Natural killer cell treated with Interleukin-12 subunit alpha and Interleukin-12 subunit beta and Interleukin-15 and Interleukin-18, amount 100 ng/mL, for 72 hours (primary cell): ENCODE measurements around the gene SELPLG. TPM values are rescaled to one million over a fixed set of nuclear protein-coding genes. Genes with fewer than 3 reads are reported as not detected.

Source experiments
- ATAC-seq, 2 donors: fragments of 150-1000 bp; cut with Tn5 transposase in 1 of 2; sonication (Bioruptor Pico), chemical (Tn5 transposase) in 1 of 2; 2 replicates each; pipeline ENCODE4 v1.10.0; 2021
- DNase-seq: peaks from one replicate; pipeline ENCODE4 v3.0.0; 2022; ENCODE audit warnings: low spot score
- H3K27ac Mint-ChIP-seq, 2 donors: 1 replicate in 1 of 2; 2 replicates in 1 of 2; pipeline ENCODE4 v1.8.0; 2022; ENCODE audit warnings: mixed read lengths in 2 of 2, mild to moderate bottlenecking in 1 of 2, moderate library complexity in 1 of 2
- H3K27me3 Mint-ChIP-seq, 2 donors: 1 replicate in 1 of 2; 2 replicates in 1 of 2; pipeline ENCODE4 v1.8.0; 2022; ENCODE audit warnings: mixed read lengths in 2 of 2
- H3K36me3 Mint-ChIP-seq: one replicate; pipeline ENCODE4 v1.8.0; 2022; ENCODE audit warnings: mixed read lengths
- H3K4me1 Mint-ChIP-seq, 2 donors: 1 replicate in 1 of 2; 2 replicates in 1 of 2; pipeline ENCODE4 v1.8.0; 2022; ENCODE audit warnings: low read depth in 2 of 2, mixed read lengths in 2 of 2, mild to moderate bottlenecking in 1 of 2
- H3K4me3 Mint-ChIP-seq: one replicate; pipeline ENCODE4 v1.8.0; 2022; ENCODE audit warnings: mixed read lengths
- H3K9me3 Mint-ChIP-seq: 2 replicates; pipeline ENCODE4 v1.8.0; 2022; ENCODE audit warnings: mixed read lengths
- total RNA-seq, 2 donors: library from RNA; stranded (reverse); gene quantifications; one replicate each; pipeline ENCODE4 v1.2.3, GENCODE V29; 2022

SELPLG gene
- total RNA-seq, 2 donors from 2014 or later, result 26.5 to 34.6 TPM

DNA sequence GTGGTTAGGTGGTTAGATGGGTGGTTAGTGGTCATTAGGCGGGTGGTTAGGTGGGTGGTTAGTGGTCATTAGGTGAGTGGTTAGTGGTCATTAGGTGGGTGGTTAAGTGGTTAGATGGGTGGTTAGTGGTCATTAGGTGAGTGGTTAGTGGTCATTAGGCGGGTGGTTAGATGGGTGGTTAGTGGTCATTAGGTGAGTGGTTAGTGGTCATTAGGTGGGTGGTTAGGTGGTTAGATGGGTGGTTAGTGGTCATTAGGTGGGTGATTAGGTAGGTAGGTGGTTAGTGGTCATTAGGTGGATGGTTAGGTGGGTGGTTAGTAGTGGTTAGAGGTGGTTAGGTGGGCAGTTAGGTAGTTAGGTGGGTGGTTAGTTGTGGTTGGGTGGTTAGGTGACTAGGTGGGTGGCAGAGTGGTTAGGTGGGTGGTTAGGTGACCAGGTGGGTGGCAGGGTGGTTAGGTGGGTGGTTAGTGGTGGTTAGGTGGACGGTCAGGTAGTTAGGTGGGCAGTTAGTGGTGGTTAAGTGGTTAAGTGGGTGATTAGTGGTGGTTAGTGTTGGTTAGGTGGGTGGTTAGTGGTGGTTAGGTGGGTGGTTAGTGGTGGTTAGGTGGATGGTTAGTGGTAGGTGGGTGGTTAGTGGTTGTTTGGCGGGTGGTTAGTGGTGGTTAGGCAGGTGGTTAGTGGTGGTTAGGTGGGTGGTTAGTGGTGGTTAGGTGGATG lies 27.8 kb downstream of the SELPLG start:
- Mint-ChIP-seq H3K27ac (peak overlapping the region; percentile 52 to 60), H3K27me3 (peaks cover 0 to 7% of the 10 kb centered on the region in 2 donors), H3K4me3 (no peak overlapping the region), H3K4me1 (peaks cover 6 to 7% of the 10 kb centered on the region in 2 donors), H3K36me3 (no peaks in the 10 kb centered on the region), H3K9me3 (no peaks in the 10 kb centered on the region)
- DNase-seq (no peak), ATAC-seq (no peak)

DNA sequence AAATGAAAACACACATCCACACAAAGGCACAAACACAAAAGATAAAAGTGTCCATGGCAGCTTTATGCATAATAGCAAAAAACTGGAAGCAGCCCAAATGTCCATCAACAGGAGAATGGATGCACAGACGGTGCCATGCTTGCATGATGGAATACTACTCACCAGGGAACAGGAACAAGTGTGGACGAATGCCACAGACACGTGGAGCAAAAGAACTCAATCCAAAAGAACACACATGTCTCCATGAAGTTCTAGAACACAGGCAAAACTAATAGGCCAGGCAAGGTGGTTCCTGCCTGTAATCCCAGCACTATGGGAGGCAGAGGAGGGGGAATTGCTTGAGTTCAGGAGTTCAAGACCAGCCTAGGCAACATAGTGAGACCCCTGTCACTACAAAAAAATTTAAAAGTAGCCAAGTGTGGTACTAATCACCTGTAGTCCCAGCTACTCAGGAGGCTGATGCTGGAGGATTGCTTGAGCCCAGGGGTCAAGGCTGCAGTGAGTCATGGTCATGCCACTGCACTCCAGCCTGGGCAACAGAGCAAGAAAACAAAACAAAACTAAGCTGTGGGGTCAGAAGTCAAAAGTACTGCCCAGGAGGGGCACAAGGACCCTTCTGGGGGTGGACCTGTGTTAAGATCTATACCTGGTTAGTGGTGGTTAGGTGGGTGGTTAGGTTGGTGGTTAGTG lies 28.5 kb downstream of the SELPLG start:
- DNase-seq (no peak), ATAC-seq (no peak)
- Mint-ChIP-seq H3K36me3 (no peaks in the 10 kb centered on the region), H3K9me3 (no peaks in the 10 kb centered on the region), H3K27me3 (peaks cover 0 to 7% of the 10 kb centered on the region in 2 donors), H3K4me1 (peaks cover 6 to 7% of the 10 kb centered on the region in 2 donors), H3K4me3 (no peak overlapping the region), H3K27ac (peak overlapping the region; percentile 52 to 60)

DNA sequence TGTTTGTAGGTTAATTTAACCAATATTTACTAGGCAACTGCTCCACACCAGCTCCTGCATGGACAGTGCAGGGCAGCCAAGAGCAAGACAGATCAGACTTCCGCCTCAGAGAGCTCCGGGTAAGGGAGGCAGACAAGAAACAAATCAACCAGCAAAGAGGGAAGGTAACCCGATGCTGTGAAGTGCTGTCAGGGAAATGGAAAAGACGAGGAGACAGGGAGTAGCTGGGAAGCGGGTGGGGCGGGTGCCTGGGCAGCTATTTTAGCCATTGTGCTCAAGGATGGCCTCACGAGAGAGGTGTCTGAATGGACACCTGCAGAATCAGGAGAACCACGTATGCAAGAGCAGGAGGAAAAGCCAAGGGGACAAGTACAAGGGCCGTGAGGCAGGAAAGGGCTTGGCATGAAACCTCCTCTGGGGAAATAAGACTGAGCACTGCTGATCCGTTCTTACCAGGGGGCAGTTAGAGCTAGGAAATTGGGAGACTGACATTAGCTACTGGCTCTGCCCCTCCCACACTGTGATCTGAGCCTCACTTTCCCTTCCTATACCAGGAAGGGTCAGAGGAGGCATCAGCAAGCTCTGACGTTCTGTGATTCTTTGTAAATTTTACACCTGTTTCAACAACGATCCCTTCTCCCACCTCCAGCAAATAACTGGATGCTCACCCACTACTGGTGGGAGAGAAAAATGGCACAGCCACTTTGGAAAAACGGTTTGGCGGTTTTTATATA lies 29.3 kb downstream of the SELPLG start:
- Mint-ChIP-seq H3K36me3 (no peaks in the 10 kb centered on the region), H3K4me3 (no peak overlapping the region), H3K4me1 (peaks cover 6 to 7% of the 10 kb centered on the region in 2 donors), H3K9me3 (no peaks in the 10 kb centered on the region), H3K27me3 (peaks cover 0 to 7% of the 10 kb centered on the region in 2 donors), H3K27ac (no peak overlapping the region)
- no peak for ATAC-seq
- no peak for DNase-seq

DNA sequence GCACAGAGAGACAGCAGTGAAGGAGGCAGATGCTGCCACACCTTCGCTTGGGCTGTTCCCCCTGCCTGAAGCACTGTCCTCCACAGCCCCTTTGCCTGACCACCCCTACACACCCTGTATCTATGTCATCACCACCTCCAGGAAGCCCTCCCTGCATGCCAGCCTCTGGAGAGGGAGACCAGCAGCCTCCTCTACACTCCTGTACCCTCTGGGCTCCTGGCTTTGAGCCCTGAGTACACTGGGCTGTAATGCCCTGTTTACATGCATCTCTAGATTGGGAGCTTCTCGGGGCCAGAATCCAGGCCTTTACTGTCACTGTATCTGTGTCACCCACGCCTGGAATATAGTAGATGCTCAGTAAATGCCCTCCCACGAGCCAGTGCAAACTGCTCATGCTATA lies 30.0 kb downstream of the SELPLG start:
- peak; percentile 4 to 50 for ATAC-seq
- H3K27me3 Mint-ChIP-seq, result peaks cover 0 to 7% of the 10 kb centered on the region in 2 donors
- H3K4me1 Mint-ChIP-seq, result peaks cover 6 to 7% of the 10 kb centered on the region in 2 donors
- no peak overlapping the region for H3K4me3 Mint-ChIP-seq
- no peaks in the 10 kb centered on the region for H3K9me3 Mint-ChIP-seq
- no peak overlapping the region for H3K27ac Mint-ChIP-seq
- DNase-seq, result no peak
- H3K36me3 Mint-ChIP-seq, result no peaks in the 10 kb centered on the region

DNA sequence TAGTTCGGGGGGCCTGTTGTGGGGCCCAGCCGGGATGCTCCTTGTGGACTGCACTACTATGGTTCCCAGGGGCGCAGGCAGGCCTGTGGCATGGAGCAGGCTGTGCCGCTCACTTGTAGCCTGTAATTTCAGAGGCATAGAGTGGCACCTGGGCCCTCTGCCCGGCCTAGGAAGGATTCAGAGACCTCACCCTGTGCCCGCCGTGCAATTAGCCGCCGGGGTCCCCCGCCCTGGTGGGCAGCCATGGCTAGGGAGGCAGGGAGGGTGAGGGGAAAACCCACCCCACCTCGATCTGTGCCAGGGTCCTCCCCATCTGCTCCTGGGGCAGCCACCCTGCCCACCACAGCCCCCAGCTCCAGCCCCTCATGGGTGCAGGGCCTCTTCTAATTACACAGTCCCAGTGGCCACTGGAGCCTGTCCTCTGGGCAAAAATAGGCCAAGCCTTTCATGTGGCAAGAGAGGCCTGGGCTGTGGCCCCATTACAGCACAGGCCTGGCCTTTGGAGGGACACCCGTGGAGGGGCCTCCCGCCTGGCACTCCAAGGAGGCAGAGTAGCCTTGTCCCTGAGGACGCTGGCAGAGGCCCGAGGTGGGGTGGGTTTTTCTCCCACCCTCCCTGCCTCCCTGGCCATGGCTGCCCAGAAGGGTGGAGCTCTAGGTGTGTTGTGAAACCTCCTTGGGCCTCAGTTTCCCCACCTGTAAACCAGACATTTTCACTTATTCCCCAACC lies 30.6 kb downstream of the SELPLG start:
- Mint-ChIP-seq H3K27ac (no peak overlapping the region), H3K4me3 (no peak overlapping the region), H3K9me3 (no peaks in the 10 kb centered on the region), H3K36me3 (no peaks in the 10 kb centered on the region), H3K4me1 (peaks cover 6 to 7% of the 10 kb centered on the region in 2 donors), H3K27me3 (peaks cover 0 to 7% of the 10 kb centered on the region in 2 donors)
- no peak for ATAC-seq
- DNase-seq, result no peak

DNA sequence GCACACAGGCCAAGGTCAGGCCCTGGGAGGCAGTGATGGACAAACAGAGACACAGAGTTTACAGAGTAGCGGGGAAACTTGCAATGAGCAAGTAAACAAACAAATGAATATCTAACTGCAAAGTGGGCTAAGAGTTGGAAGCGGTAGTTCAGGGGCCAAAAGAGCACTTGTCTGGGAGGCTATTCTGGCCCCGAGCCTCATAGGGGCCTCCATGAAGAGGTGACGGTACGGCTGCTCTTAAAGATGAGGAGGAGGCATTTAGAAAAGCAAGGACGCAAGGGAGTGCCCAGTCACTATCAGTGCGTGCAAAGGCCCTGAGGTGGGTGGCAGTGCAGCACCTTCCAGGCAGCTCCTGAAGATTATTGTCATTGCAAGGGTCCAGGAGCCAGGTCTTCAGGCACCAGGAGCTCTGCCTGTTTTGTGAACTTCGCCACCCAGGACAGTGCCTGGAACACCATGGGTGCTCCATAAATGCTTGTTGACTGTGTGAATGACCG lies 31.4 kb downstream of the SELPLG start:
- peaks cover 6 to 7% of the 10 kb centered on the region in 2 donors for H3K4me1 Mint-ChIP-seq
- DNase-seq (no peak), ATAC-seq (no peak)
- H3K36me3 Mint-ChIP-seq, result no peaks in the 10 kb centered on the region
- no peak overlapping the region for H3K27ac Mint-ChIP-seq
- no peak overlapping the region for H3K4me3 Mint-ChIP-seq
- H3K27me3 Mint-ChIP-seq, result peaks cover 0 to 7% of the 10 kb centered on the region in 2 donors
- no peaks in the 10 kb centered on the region for H3K9me3 Mint-ChIP-seq

DNA sequence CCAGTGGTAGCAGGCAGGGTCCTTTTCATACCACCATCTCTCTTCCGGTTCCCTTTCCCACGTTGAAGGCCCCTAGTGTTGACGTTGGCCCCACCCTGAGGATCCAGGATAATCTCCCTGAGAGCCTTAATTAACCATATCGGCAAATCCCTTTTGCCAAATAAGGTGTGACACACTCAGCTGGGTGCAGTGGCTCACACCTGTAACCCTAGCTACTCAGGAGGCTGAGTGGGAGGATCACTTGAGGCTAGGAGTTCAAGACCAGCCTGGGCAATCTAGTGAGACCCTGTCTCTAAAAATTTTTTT lies 33.0 kb downstream of the SELPLG start:
- Mint-ChIP-seq H3K9me3 (no peaks in the 10 kb centered on the region), H3K36me3 (no peaks in the 10 kb centered on the region), H3K27me3 (peaks cover 0 to 4% of the 10 kb centered on the region in 2 donors), H3K27ac (no peak overlapping the region), H3K4me1 (peaks cover 4 to 5% of the 10 kb centered on the region in 2 donors), H3K4me3 (no peak overlapping the region)
- ATAC-seq (no peak), DNase-seq (no peak)

DNA sequence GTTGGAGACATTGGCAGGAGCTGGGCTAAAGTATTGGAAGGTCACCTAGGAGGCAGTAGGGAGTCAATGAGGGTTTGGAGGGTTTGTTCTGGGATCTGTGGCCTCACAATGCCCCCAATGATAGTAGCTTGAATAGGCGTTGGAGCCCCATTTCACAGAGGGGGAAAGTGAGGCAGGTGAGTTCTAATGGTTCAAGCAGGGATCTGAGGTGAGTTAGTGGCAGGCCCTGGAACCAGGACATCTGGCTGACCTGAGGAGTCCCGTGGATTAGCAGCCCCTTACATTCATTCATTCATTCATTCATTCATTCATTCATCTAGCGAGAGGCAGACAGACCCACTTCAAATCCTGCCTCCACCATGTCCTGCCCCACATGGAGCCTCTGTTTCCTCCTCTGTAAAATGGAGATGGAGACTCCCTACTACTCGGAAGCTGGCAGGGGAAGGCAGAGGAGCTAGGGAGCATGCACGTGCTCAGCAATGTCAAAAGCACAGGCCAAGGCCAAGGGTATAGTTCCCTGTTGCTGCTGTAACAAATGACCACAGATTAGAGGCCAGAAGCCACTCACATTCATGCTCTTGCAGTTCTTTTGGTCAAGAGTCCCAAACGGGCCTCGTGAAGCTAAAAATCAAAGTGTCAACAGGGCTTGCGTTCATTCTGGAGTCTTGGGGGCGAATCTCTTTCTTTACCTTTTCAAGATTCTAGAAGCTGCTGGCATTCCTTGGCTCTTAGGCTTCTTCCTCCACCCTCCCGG lies 33.6 kb downstream of the SELPLG start:
- ATAC-seq, result no peak
- Mint-ChIP-seq H3K9me3 (no peaks in the 10 kb centered on the region), H3K4me1 (no peaks in the 10 kb centered on the region), H3K4me3 (no peak overlapping the region), H3K27me3 (peaks cover 0 to 4% of the 10 kb centered on the region in 2 donors), H3K27ac (no peak overlapping the region), H3K36me3 (no peaks in the 10 kb centered on the region)
- DNase-seq, result no peak

DNA sequence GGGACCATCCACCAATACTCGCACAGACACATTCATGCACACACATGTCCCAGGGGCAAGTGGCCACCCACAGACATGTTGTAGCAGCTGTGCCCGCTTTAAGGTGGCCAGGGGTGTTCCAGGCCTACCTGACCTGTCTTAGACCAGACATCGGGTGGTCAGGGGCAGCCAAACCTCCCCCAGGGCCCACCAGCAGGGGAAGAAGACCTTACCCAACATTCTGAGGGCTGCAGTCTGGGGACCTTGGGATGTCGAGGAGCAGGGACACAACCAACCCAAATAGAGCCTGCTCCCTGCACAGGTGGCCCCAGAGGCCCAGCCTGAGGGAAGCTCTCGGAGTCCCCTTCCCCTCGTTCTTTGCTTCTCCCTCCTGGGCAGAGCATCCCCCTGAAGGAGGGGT lies 34.2 kb downstream of the SELPLG start:
- H3K27ac Mint-ChIP-seq, result no peak overlapping the region
- H3K4me1 Mint-ChIP-seq, result no peaks in the 10 kb centered on the region
- no peaks in the 10 kb centered on the region for H3K9me3 Mint-ChIP-seq
- H3K27me3 Mint-ChIP-seq, result no peaks in the 10 kb centered on the region
- H3K36me3 Mint-ChIP-seq, result no peaks in the 10 kb centered on the region
- H3K4me3 Mint-ChIP-seq, result no peak overlapping the region
- no peak for DNase-seq
- ATAC-seq, result no peak

DNA sequence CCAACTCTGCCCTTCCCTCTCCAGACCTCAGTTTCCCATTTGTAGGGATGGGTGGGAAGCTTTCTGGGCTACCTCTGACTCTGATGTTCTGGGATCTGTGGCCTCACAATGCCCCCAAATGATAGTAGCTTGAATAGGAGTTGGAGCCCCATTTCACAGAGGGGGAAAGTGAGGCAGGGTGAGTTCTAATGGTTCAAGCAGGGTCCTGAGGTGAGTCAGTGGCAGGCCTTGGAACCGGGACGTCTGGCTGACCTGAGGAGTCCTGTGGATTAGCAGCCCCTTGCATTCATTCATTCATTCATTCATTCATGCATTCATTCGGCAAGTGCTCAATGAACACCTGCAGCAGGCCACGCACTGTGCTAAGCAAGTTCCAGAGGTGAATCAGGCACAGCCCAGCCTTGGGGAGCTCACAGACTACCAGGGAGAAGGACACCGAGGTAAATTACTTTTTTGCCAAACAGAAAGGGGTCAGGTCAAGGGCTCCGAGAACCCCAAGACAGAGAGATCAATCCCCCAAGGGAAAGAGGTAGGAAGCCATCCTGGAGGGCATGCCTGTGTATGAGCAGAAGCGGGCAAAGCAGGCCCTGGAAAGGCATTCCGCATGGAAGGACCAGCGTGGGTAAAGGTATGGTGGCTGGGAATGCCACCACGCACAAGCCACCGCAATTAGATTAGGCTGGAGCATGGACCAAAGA lies 35.0 kb downstream of the SELPLG start:
- Mint-ChIP-seq H3K9me3 (no peaks in the 10 kb centered on the region), H3K27me3 (no peaks in the 10 kb centered on the region), H3K27ac (no peak overlapping the region), H3K4me3 (no peak overlapping the region), H3K4me1 (no peaks in the 10 kb centered on the region), H3K36me3 (no peaks in the 10 kb centered on the region)
- no peak for DNase-seq
- no peak for ATAC-seq

DNA sequence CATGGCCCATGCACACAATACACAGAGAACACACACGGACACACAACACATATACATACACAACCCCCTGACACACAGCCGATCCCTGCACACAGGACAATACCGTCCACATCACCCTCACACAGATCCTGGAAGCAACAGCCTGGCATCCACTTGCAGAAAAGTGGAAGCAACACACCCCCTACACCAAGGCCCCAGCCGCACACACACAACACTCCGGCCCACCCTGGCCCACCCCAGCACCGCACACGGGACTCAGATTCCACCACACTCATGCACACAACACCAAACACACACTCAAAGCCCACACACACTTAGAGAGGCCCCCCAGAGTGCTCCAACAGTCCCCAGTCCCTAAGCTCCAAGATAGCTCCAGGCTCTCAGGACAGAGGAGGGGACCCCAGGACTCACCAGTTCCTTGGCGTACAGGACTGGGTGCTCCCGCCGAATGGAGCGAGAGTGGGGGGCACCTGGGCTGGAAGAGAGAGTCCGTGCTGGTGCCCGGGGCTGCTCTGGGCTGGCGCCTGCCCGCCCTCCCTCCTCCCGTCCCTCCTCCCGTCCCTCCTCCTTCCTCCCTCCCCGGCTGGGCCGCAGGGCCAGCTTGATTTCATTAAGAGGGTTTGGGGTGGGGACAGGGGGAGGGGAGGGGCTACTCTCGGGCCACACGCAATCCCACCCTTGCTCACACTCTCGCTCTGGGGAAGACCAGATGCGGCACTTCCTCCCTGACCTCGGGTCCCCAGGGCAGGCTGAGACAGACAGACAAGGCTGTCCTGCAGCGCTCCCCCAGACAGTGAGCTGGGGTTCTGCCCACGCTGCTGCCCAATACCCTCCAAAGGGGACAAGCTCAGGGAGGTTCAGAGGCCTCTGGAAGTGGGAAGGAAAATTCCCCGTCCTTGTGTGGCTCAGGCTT lies 35.9 kb downstream of the SELPLG start, which contains the start of gene TMEM119:
Gene TMEM119, minus strand, starts transcription at position 526 of the 913 bp plus-strand sequence. CDS start 5,701 bp downstream, outside the sequence.
- Mint-ChIP-seq H3K4me1 (no peaks in the 10 kb centered on the region), H3K4me3 (no peak within 1 kb of the TSS), H3K36me3 (no peaks in the 10 kb centered on the region), H3K27me3 (no peaks in the 10 kb centered on the region), H3K9me3 (no peaks in the 10 kb centered on the region), H3K27ac (no peak within 1 kb of the TSS)
- ATAC-seq (no peak), DNase-seq (no peak)
